Right cardiac atrium (tissue), 5 donors: Measurements from ENCODE around the gene SYTL1. TPM values are rescaled to one million over a fixed set of nuclear protein-coding genes. Genes with fewer than 3 reads are reported as not detected.

Experiments
- ATAC-seq, 2 donors: fragments of 200-7000 bp; cut with Tn5 transposase; one replicate each; pipeline versions ENCODE4 v1.8.0 to v1.9.1; 2020; ENCODE audit warnings: moderate library complexity in 2 of 2, mild to moderate bottlenecking in 1 of 2
- DNase-seq, 3 donors: peaks; one replicate each; pipeline ENCODE4 v3.0.0-alpha.2; 2020
- H3K27ac ChIP-seq: one replicate; pipeline ENCODE4 v1.5.1; 2013; ENCODE audit warnings: mild to moderate bottlenecking, low read length, control low read depth, moderate library complexity
- H3K27me3 ChIP-seq: one replicate; pipeline ENCODE4 v1.6.1; 2013; ENCODE audit not compliant: control insufficient read depth, insufficient read depth
- H3K4me1 ChIP-seq: one replicate; pipeline ENCODE4 v1.6.1; 2013; ENCODE audit warnings: low read length; ENCODE audit not compliant: control insufficient read depth, insufficient read depth
- H3K4me3 ChIP-seq: one replicate; pipeline ENCODE4 v1.5.1; 2013; ENCODE audit warnings: low read length, control low read depth
- H3K9me3 ChIP-seq: one replicate; pipeline ENCODE4 v1.6.1; 2013; ENCODE audit warnings: low read length; ENCODE audit not compliant: control insufficient read depth
- WGBS: extraction: QIAGEN DNeasy Blood & Tissue Kit; methylation state at CpG from one replicate; pipeline ENCODE4 v1.1.7; 2013; 5-methylcytosine and 5-hydroxymethylcytosine counted together
- intact Hi-C, 4 donors: fragments of 100-400 bp; cut with DNase I; formaldehyde crosslinking; loops; one replicate each; pipeline versions ENCODE4 v1.11.0 to v1.14.0; 2022 to 2023
- polyA plus RNA-seq: library from polyadenylated mRNA; stranded (reverse); fragments of 200-250 nt; gene quantifications from one replicate; pipeline ENCODE4 v1.2.3, GENCODE V29; 2013
- total RNA-seq, 4 donors: library from RNA; stranded (reverse); fragmentation: NEBNext Ultra II Directional; extraction: Animal tissue kit (Norgen Biotek cat#: 25700); gene quantifications; one replicate each; pipeline ENCODE4 v1.2.1, GENCODE V29; 2021
- donor health status: healthy with polysubstance abuse.
- donor health status: DM: no; HTN: yes; CAD: no.
- donor health status: DM: no; HTN: no; CAD: no.
- donor health status: DM: no; HTN: yes; CAD: no; lungs with severe emphysema.
- donor health status: DM: yes; HTN: yes; CAD: no.

The SYTL1 gene
- total and polyA plus RNA-seq, 5 donors, result 0.39 to 2.9 (median 2.1) TPM

- intact Hi-C loops, result loop anchor here in 1 of 4 donors (5.0 kb wide), 1 partner anchor 37 kb away; no protein-coding TSS in a partner anchor
- Histone ChIP-seq H3K4me3 (peak overlapping the region; percentile 94), H3K4me1 (peaks cover 18% of the 10 kb centered on the region), H3K27ac (peak overlapping the region; percentile 100), H3K9me3 (no peaks in the 10 kb centered on the region), H3K27me3 (no peaks in the 10 kb centered on the region)
- peak; percentile 81 to 86 for ATAC-seq
- WGBS, result 2% methylated on average over 40 of the region's 40 CpGs
- peak; percentile 92 to 96 (median 95) for DNase-seq
These were observed 23.7 kb downstream of the SYTL1 start for GRCh38 chr1:27365372-27366112.

GRCh38 chr1:27366113-27366410 lies 24.2 kb downstream of the SYTL1 start:
- DNase-seq, result peak; percentile 95 to 98 (median 97)
- peaks cover 18% of the 10 kb centered on the region for H3K4me1 ChIP-seq
- no peaks in the 10 kb centered on the region for H3K9me3 ChIP-seq
- peak; percentile 76 to 82 for ATAC-seq
- under 1% methylated on average over 30 of the region's 30 CpGs for WGBS
- intact Hi-C loops, result loop anchor here in 1 of 4 donors (5.0 kb wide), 1 partner anchor 36 kb away; no protein-coding TSS in a partner anchor
- no peaks in the 10 kb centered on the region for H3K27me3 ChIP-seq
- H3K4me3 ChIP-seq, result peak overlapping the region; percentile 94
- peak overlapping the region; percentile 100 for H3K27ac ChIP-seq

GRCh38 chr1:27366411-27367159 lies 24.8 kb downstream of the SYTL1 start, which contains the start of gene MAP3K6:
MAP3K6 (minus strand) TSS chr1:27366961; CDS start chr1:27366597, 364 bp downstream.
- Histone ChIP-seq H3K27ac (peak within 1 kb of the TSS; percentile 100), H3K4me1 (peaks cover 18% of the 10 kb centered on the region), H3K9me3 (no peaks in the 10 kb centered on the region), H3K4me3 (peak within 1 kb of the TSS; percentile 94), H3K27me3 (no peaks in the 10 kb centered on the region)
- ATAC-seq, result peak; percentile 85 to 88
- DNase-seq, result peak; percentile 95 to 98 (median 95)
- intact Hi-C loops, result loop anchor here in 1 of 4 donors (5.0 kb wide), 1 partner anchor 36 kb away; no protein-coding TSS in a partner anchor
- WGBS, result under 1% methylated on average over 67 of the region's 67 CpGs

- H3K4me1 ChIP-seq, result peaks cover 18% of the 10 kb centered on the region
- H3K27me3 ChIP-seq, result no peaks in the 10 kb centered on the region
- no peaks in the 10 kb centered on the region for H3K9me3 ChIP-seq
- no peak for DNase-seq
- 28% methylated on average over 8 of the region's 8 CpGs for WGBS
- peak overlapping the region; percentile 94 for H3K4me3 ChIP-seq
- ATAC-seq, result no peak
- H3K27ac ChIP-seq, result peak overlapping the region; percentile 100
- intact Hi-C loops, result loop anchor here in 1 of 4 donors (5.0 kb wide), 1 partner anchor 35 kb away; no protein-coding TSS in a partner anchor
These were observed 25.4 kb downstream of the SYTL1 start for GRCh38 chr1:27367160-27367650.

GRCh38 chr1:27368869-27369582 lies 27.2 kb downstream of the SYTL1 start:
- Histone ChIP-seq H3K27me3 (no peaks in the 10 kb centered on the region), H3K4me3 (no peak overlapping the region), H3K9me3 (no peaks in the 10 kb centered on the region), H3K27ac (peak overlapping the region; percentile 19), H3K4me1 (peaks cover 18% of the 10 kb centered on the region)
- no peak for ATAC-seq
- DNase-seq, result peak in 2 of 3 donors; percentile 42 to 47
- intact Hi-C loops, result loop anchor here in 1 of 4 donors (5.0 kb wide), 1 partner anchor 33 kb away; no protein-coding TSS in a partner anchor
- WGBS, result 54% methylated on average over 13 of the region's 13 CpGs

- H3K4me1 ChIP-seq, result peaks cover 9% of the 10 kb centered on the region
- ATAC-seq (no peak), DNase-seq (peak in 2 of 3 donors; percentile 38 to 42)
- no peaks in the 10 kb centered on the region for H3K9me3 ChIP-seq
- H3K27ac ChIP-seq, result no peak overlapping the region
- no peak overlapping the region for H3K4me3 ChIP-seq
- no peaks in the 10 kb centered on the region for H3K27me3 ChIP-seq
- 87% methylated on average over 19 of the region's 19 CpGs for WGBS
- intact Hi-C loops, result no loop called here
These were observed 30.4 kb downstream of the SYTL1 start for GRCh38 chr1:27372022-27372807.

GRCh38 chr1:27372808-27373690 lies 31.2 kb downstream of the SYTL1 start:
- 90% methylated on average over 11 of the region's 11 CpGs for WGBS
- no peaks in the 10 kb centered on the region for H3K27me3 ChIP-seq
- H3K4me3 ChIP-seq, result peak overlapping the region; percentile 2
- no peaks in the 10 kb centered on the region for H3K9me3 ChIP-seq
- peaks cover 2% of the 10 kb centered on the region for H3K4me1 ChIP-seq
- intact Hi-C loops, result no loop called here
- ATAC-seq (no peak), DNase-seq (peak in 2 of 3 donors; percentile 53 to 58)
- H3K27ac ChIP-seq, result no peak overlapping the region

GRCh38 chr1:27374362-27375086 lies 32.7 kb downstream of the SYTL1 start, which contains the start of gene FCN3:
FCN3 (minus strand) TSS chr1:27374824; CDS start chr1:27374818, 6 bp downstream.
- Histone ChIP-seq H3K27me3 (no peaks in the 10 kb centered on the region), H3K4me1 (no peaks in the 10 kb centered on the region), H3K27ac (peak within 1 kb of the TSS; percentile 46), H3K9me3 (no peaks in the 10 kb centered on the region), H3K4me3 (no peak within 1 kb of the TSS)
- ATAC-seq, result peak in 1 of 2 donors; percentile 37
- DNase-seq, result peak in 2 of 3 donors; percentile 50 to 65
- 68% methylated on average over 4 of the region's 4 CpGs for WGBS
- intact Hi-C loops, result no loop called here
